IMR-90 (cell line): ENCODE measurements around the gene EIF4G3. TPM values are rescaled to one million over a fixed set of nuclear protein-coding genes. Genes with fewer than 3 reads are reported as not detected.
A peak's percentile ranks its signal among the peaks of the same experiment; 100 is the strongest.

Experiments
- ATAC-seq: fragments of 200-7000 bp; cut with Tn5 transposase; 2 replicates; pipeline ENCODE4 v1.9.1; 2020; ENCODE audit warnings: low read depth, mild to moderate bottlenecking, moderate library complexity
- BruUV-seq: library from RNA; stranded (reverse); fragments of 400-500 nt; replicated peaks from 2 replicates; lab custom pipeline; 2021; lab: Mats Ljungman, UMichigan
- CTCF ChIA-PET: fragments of 300-600 bp; formaldehyde crosslinking; extraction: SDS; loops from one replicate; lab custom pipeline; 2021; ENCODE audit warnings: antibody characterized with exemption; lab: Yijun Ruan, JAX
- POLR2A ChIA-PET: fragments of 300-600 bp; sonication (Branson Sonifier 250); formaldehyde crosslinking; loops from one replicate; lab custom pipeline; 2022; ENCODE audit warnings: antibody characterized with exemption; ENCODE audit not compliant: unreplicated experiment; lab: Charles Lee
- DNase-seq: peaks from one replicate; pipeline ENCODE4 v3.0.0; 2013
- H2AFZ ChIP-seq: replicated peaks from 2 replicates; pipeline ENCODE3; 2013; ENCODE audit warnings: low read length, mild to moderate bottlenecking; ENCODE audit not compliant: poor library complexity
- H2AK5ac ChIP-seq: 2 replicates; pipeline ENCODE4 v1.6.1; 2013; ENCODE audit warnings: low read depth, low read length, inconsistent platforms
- H2AK9ac ChIP-seq: replicated peaks from 2 replicates; pipeline ENCODE3; 2013; ENCODE audit warnings: mild to moderate bottlenecking, low read depth, low read length, moderate library complexity; ENCODE audit not compliant: poor library complexity
- H2BK120ac ChIP-seq: 2 replicates; pipeline ENCODE4 v1.6.1; 2013; ENCODE audit warnings: low read depth, low read length, inconsistent platforms
- H2BK15ac ChIP-seq: 3 replicates; pipeline ENCODE4 v1.6.1; 2013; ENCODE audit warnings: low read depth, low read length, inconsistent platforms
- H2BK20ac ChIP-seq: 2 replicates; pipeline ENCODE4 v1.6.1; 2013; ENCODE audit warnings: low read depth, mild to moderate bottlenecking, inconsistent platforms, low read length, moderate library complexity
- H2BK5ac ChIP-seq: 2 replicates; pipeline ENCODE4 v1.6.1; 2013; ENCODE audit warnings: mild to moderate bottlenecking, low read depth, low read length, inconsistent platforms; ENCODE audit not compliant: poor library complexity, severe bottlenecking
- H3K14ac ChIP-seq: replicated peaks from 2 replicates; pipeline ENCODE4 v1.6.1; 2013; ENCODE audit warnings: low read depth, low read length, inconsistent platforms
- H3K18ac ChIP-seq: 2 replicates; pipeline ENCODE4 v1.6.1; 2013; ENCODE audit warnings: low read depth, low read length, control low read depth
- H3K23ac ChIP-seq: 2 replicates; pipeline ENCODE4 v1.6.1; 2013; ENCODE audit warnings: low read depth, low read length, inconsistent platforms
- H3K27ac ChIP-seq: 2 replicates; pipeline ENCODE4 v1.5.1; 2013; ENCODE audit warnings: mild to moderate bottlenecking, control low read depth, low read length; ENCODE audit not compliant: insufficient read depth
- H3K27me3 ChIP-seq: 2 replicates; pipeline ENCODE4 v1.6.1; 2013; ENCODE audit warnings: low read length; ENCODE audit not compliant: control insufficient read depth, insufficient read depth
- H3K36me3 ChIP-seq: 2 replicates; pipeline ENCODE4 v1.6.1; 2013; ENCODE audit warnings: low read length, mixed read lengths; ENCODE audit not compliant: control insufficient read depth, insufficient read depth
- H3K4ac ChIP-seq: 2 replicates; pipeline ENCODE4 v1.6.1; 2013; ENCODE audit warnings: low read depth, low read length, inconsistent platforms
- H3K4me1 ChIP-seq: 2 replicates; pipeline ENCODE4 v1.6.1; 2013; ENCODE audit warnings: low read length, mixed read lengths; ENCODE audit not compliant: control insufficient read depth, insufficient read depth
- H3K4me2 ChIP-seq: 2 replicates; pipeline ENCODE4 v1.6.1; 2013; ENCODE audit warnings: low read depth, mild to moderate bottlenecking, control low read depth, low read length, moderate library complexity
- H3K4me3 ChIP-seq: 2 replicates; pipeline ENCODE4 v1.5.1; 2013; ENCODE audit warnings: low read depth, mild to moderate bottlenecking, control low read depth, low read length, moderate library complexity; ENCODE audit not compliant: insufficient read depth
- H3K56ac ChIP-seq: 2 replicates; pipeline ENCODE4 v1.6.1; 2013; ENCODE audit warnings: low read length, inconsistent platforms; ENCODE audit not compliant: insufficient read depth; ENCODE audit errors: extremely low read depth
- H3K79me1 ChIP-seq, 2 experiments: 2 replicates each; pipeline ENCODE4 v1.6.1; 2013; ENCODE audit warnings: low read length in 2 of 2, inconsistent platforms in 1 of 2, low read depth in 1 of 2
- H3K9ac ChIP-seq: 2 replicates; pipeline ENCODE4 v1.6.1; 2013; ENCODE audit warnings: low read depth, low read length, control low read depth
- H3K9me1 ChIP-seq: 2 replicates; pipeline ENCODE4 v1.6.1; 2013; ENCODE audit warnings: low read length, inconsistent platforms; ENCODE audit not compliant: insufficient read depth
- H3K9me3 ChIP-seq: 2 replicates; pipeline ENCODE4 v1.6.1; 2013; ENCODE audit warnings: low read length; ENCODE audit not compliant: control insufficient read depth, insufficient read depth
- H4K20me1 ChIP-seq: 2 replicates; pipeline ENCODE4 v1.6.1; 2013; ENCODE audit warnings: low read length, inconsistent platforms; ENCODE audit not compliant: insufficient read depth
- H4K5ac ChIP-seq: 2 replicates; pipeline ENCODE4 v1.6.1; 2013; ENCODE audit warnings: mild to moderate bottlenecking, low read depth, low read length, control low read depth
- H4K8ac ChIP-seq, 2 experiments: 2 replicates each; pipeline ENCODE4 v1.6.1; 2013; ENCODE audit warnings: low read depth in 2 of 2, low read length in 2 of 2, control low read depth in 1 of 2, inconsistent platforms in 1 of 2
- H4K91ac ChIP-seq: 2 replicates; pipeline ENCODE4 v1.6.1; 2013; ENCODE audit warnings: low read depth, low read length, inconsistent platforms; ENCODE audit not compliant: insufficient read depth
- BHLHE40 ChIP-seq: fragments of 150-350 bp; IDR thresholded peaks from 2 replicates; pipeline ENCODE4 v1.6.1; 2016; ENCODE audit warnings: mild to moderate bottlenecking, low read depth, low read length
- CEBPB ChIP-seq: IDR thresholded peaks from 2 replicates; pipeline ENCODE4 v1.6.1; 2012; ENCODE audit warnings: low read depth, low read length, improper control_type of control experiment
- CHD1 ChIP-seq: IDR thresholded peaks from 2 replicates; pipeline ENCODE4 v1.6.1; 2012; ENCODE audit warnings: low read depth, low read length, improper control_type of control experiment
- CTCF ChIP-seq: conservative IDR thresholded peaks from 2 replicates; pipeline ENCODE4 v1.5.1; 2012; ENCODE audit warnings: mild to moderate bottlenecking, low read depth, low read length, improper control_type of control experiment
- ELK1 ChIP-seq: fragments of 150-350 bp; IDR thresholded peaks from 2 replicates; pipeline ENCODE4 v1.6.1; 2016; ENCODE audit warnings: low read depth, mild to moderate bottlenecking, low read length, moderate library complexity, borderline replicate concordance
- FOS ChIP-seq: fragments of 150-350 bp; IDR thresholded peaks from 2 replicates; pipeline ENCODE4 v1.6.1; 2016; ENCODE audit warnings: low read depth, low read length
- MAFK ChIP-seq: IDR thresholded peaks from 2 replicates; pipeline ENCODE4 v1.6.1; 2012; ENCODE audit warnings: low read depth, low read length, improper control_type of control experiment
- MAZ ChIP-seq: IDR thresholded peaks from 2 replicates; pipeline ENCODE4 v1.6.1; 2012; ENCODE audit warnings: low read depth, mild to moderate bottlenecking, low read length, improper control_type of control experiment, moderate library complexity, borderline replicate concordance
- MXI1 ChIP-seq: IDR thresholded peaks from 2 replicates; pipeline ENCODE4 v1.6.1; 2012; ENCODE audit warnings: low read depth, mild to moderate bottlenecking, low read length, moderate library complexity, borderline replicate concordance
- NFE2L2 ChIP-seq: fragments of 150-350 bp; IDR thresholded peaks from 2 replicates; pipeline ENCODE4 v1.6.1; 2016; ENCODE audit warnings: low read depth, mild to moderate bottlenecking, low read length
- POLR2A ChIP-seq: IDR thresholded peaks from 2 replicates; pipeline ENCODE4 v1.6.1; 2012; ENCODE audit warnings: mild to moderate bottlenecking, low read depth, low read length
- RAD21 ChIP-seq: IDR thresholded peaks from 2 replicates; pipeline ENCODE4 v1.6.1; 2012; ENCODE audit warnings: low read length, improper control_type of control experiment
- RCOR1 ChIP-seq: IDR thresholded peaks from 2 replicates; pipeline ENCODE4 v1.6.1; 2012; ENCODE audit warnings: mild to moderate bottlenecking, low read length, improper control_type of control experiment; ENCODE audit not compliant: insufficient replicate concordance
- RFX5 ChIP-seq: IDR thresholded peaks from 2 replicates; pipeline ENCODE4 v1.8.0; 2012; ENCODE audit warnings: low read depth, mild to moderate bottlenecking, low read length, moderate library complexity
- SMC3 ChIP-seq: fragments of 150-350 bp; IDR thresholded peaks from 2 replicates; pipeline ENCODE4 v1.6.1; 2016; ENCODE audit warnings: low read depth, mild to moderate bottlenecking, antibody characterized with exemption, low read length, moderate library complexity
- USF2 ChIP-seq: fragments of 150-350 bp; IDR thresholded peaks from 2 replicates; pipeline ENCODE4 v1.6.1; 2017; ENCODE audit warnings: mild to moderate bottlenecking, antibody characterized with exemption, low read length, low read depth
- WGBS, 2 experiments: methylation state at CpG; one replicate each; pipeline versions ENCODE4 v1.1.5 to v1.1.7; 2013; ENCODE audit warnings: missing lambda C conversion rate in 2 of 2; ENCODE audit not compliant: insufficient read length in 1 of 2; ENCODE audit errors: extremely low coverage in 2 of 2; 5-methylcytosine and 5-hydroxymethylcytosine counted together
- dilution Hi-C: fragments of 300-500 bp; cut with HindIII; formaldehyde crosslinking; loops from one replicate; pipeline ENCODE4 v1.14.3; 2018; ENCODE audit warnings: low sequenced_read_pairs; ENCODE audit not compliant: unreplicated experiment
- in situ Hi-C: fragments of 300-500 bp; cut with MboI; formaldehyde crosslinking; loops from 3 replicates; pipeline ENCODE4 v1.14.3; 2019; ENCODE audit warnings: low sequenced_read_pairs, inconsistent platforms, mixed read lengths
- intact Hi-C: fragments of 100-400 bp; cut with micrococcal nuclease; formaldehyde crosslinking; loops from 2 replicates; pipeline ENCODE4 v1.10.0; 2022
- polyA plus RNA-seq, 3 experiments: library from polyadenylated mRNA; depleted of rRNA; stranded (reverse); fragments of >200 nt; gene quantifications; 2 replicates each; pipeline ENCODE4 v1.2.3, GENCODE V29; 2012; ENCODE audit warnings: low replicate concordance in 1 of 3
- total RNA-seq: library from RNA; depleted of rRNA; stranded (reverse); fragments of >200 nt; gene quantifications from 2 replicates; pipeline ENCODE4 v1.2.3, GENCODE V29; 2012

The EIF4G3 gene
- total and polyA plus RNA-seq, 2 of the 4 experiments (the other 2 are of a cell fraction) = 25.8 to 49.2 TPM

GRCh38 chr1:21129407-21129806 is 47.3 kb downstream of the EIF4G3 start:
- no CpG with 5 or more reads among the region's 2 CpGs for WGBS, 2 experiments
- CTCF ChIA-PET = no interaction called here
- intact Hi-C loops = no loop called here

More at GRCh38 chr1:21129407-21129806, 47.3 kb downstream of the EIF4G3 start:
- Histone ChIP-seq H2BK20ac (no peak overlapping the region), H2BK120ac (no peak overlapping the region), H3K4me1 (peaks cover 3% of the 10 kb centered on the region; the same call in 1 of the 2 replicates), H3K9me3 (peaks cover 3% of the 10 kb centered on the region; the same call in 1 of the 2 replicates), H3K14ac (no peak overlapping the region), H3K4ac (no peak overlapping the region), H3K18ac (no peak overlapping the region), H3K27ac (no peak overlapping the region), H4K8ac (no peak overlapping the region), H3K9ac (no peak overlapping the region), H3K27me3 (no peaks in the 10 kb centered on the region), H3K4me2 (no peak overlapping the region), H2AK9ac (no peak overlapping the region), H3K56ac (no peak overlapping the region), H4K5ac (no peak overlapping the region), H2AK5ac (0 out of 2 replicates have a peak overlapping the region, but pooled peaks have one; percentile 13), H3K79me1 (peaks cover 3 to 60% of the 10 kb centered on the region in 2 experiments; a peak in 3 of 4 replicates), H4K91ac (no peak overlapping the region), H3K36me3 (peaks cover 10% of the 10 kb centered on the region), H3K23ac (no peak overlapping the region; the same call in 1 of the 2 replicates), H2BK5ac (no peak overlapping the region), H4K20me1 (peaks cover 13% of the 10 kb centered on the region), H3K9me1 (peaks cover 12% of the 10 kb centered on the region), H2BK15ac (no peak overlapping the region), H2AFZ (no peak overlapping the region), H3K4me3 (no peak overlapping the region)
- BruUV-seq = no TSS peak
- TF ChIP-seq CEBPB (no peak), RFX5 (no peak), CHD1 (no peak), MAFK (no peak), MAZ (no peak), NFE2L2 (no peak), RCOR1 (no peak), ELK1 (no peak), MXI1 (no peak), RAD21 (no peak), CTCF (no peak), SMC3 (no peak), FOS (no peak), BHLHE40 (no peak), USF2 (no peak), POLR2A (no peak)
- in situ Hi-C loops = no loop called here
- ATAC-seq (no peak), DNase-seq (peak; percentile 15)
- POLR2A ChIA-PET = no interaction called here
- dilution Hi-C loops = no loop called here
